Endothelial cell of umbilical vein (primary cell): ENCODE results near the gene HYLS1. TPM values are rescaled to one million over a fixed set of nuclear protein-coding genes. Genes with fewer than 3 reads are reported as not detected.

Source experiments
- Bru-seq: library from RNA; stranded (reverse); fragments of 400-500 nt; gene quantifications from one replicate; lab custom pipeline; 2021; lab: Mats Ljungman, UMichigan
- BruChase-seq, 2 experiments: library from RNA; stranded (reverse); fragments of 400-500 nt; gene quantifications; one replicate each; lab custom pipeline; 2021; lab: Mats Ljungman, UMichigan
- BruUV-seq: library from RNA; stranded (reverse); fragments of 400-500 nt; replicated peaks from 2 replicates; lab custom pipeline; 2021; lab: Mats Ljungman, UMichigan
- CTCF ChIA-PET: fragments of 300-600, 350-600 bp; sonication (Branson Sonifier 250); formaldehyde crosslinking; loops from one replicate; lab custom pipeline; 2021; ENCODE audit warnings: antibody characterized with exemption, inconsistent platforms; lab: Charles Lee
- POLR2A ChIA-PET: fragments of 300-600, 350-600 bp; sonication (Branson Sonifier 250); formaldehyde crosslinking; loops from one replicate; lab custom pipeline; 2021; ENCODE audit warnings: antibody characterized with exemption, inconsistent platforms; lab: Charles Lee
- DNase-seq: peaks from one replicate; pipeline ENCODE4 v3.0.0-alpha.2; 2011; ENCODE audit warnings: low read depth, low spot score
- FAIRE-seq: peaks from 2 replicates; lab custom pipeline; 2011; peaks lifted over from hg19 to GRCh38; lab: Jason Lieb, UNC
- H2AFZ ChIP-seq: 2 replicates; pipeline ENCODE4 v1.6.0; 2012; ENCODE audit warnings: low read depth, low read length, control low read depth, inconsistent platforms
- H3K27ac ChIP-seq: 2 replicates; pipeline ENCODE4 v1.5.1; 2011; ENCODE audit warnings: low read depth, mild to moderate bottlenecking, control low read depth, low read length, moderate library complexity; ENCODE audit not compliant: insufficient read depth
- H3K27me3 ChIP-seq, 2 experiments: 2 replicates each; pipeline versions ENCODE4 v1.6.0 to v1.6.1; 2011; ENCODE audit warnings: low read length in 2 of 2, mixed read lengths in 1 of 2; ENCODE audit not compliant: control insufficient read depth in 2 of 2, insufficient read depth in 2 of 2
- H3K36me3 ChIP-seq, 2 experiments: 2 replicates in 1 of 2; 3 replicates in 1 of 2; pipeline ENCODE4 v1.5.1; 2011; ENCODE audit warnings: low read length in 2 of 2, mild to moderate bottlenecking in 1 of 2, moderate library complexity in 1 of 2; ENCODE audit not compliant: control insufficient read depth in 2 of 2, insufficient read depth in 2 of 2; ENCODE audit errors: extremely low read depth in 1 of 2
- H3K4me1 ChIP-seq: 3 replicates; pipeline ENCODE4 v1.5.1; 2011; ENCODE audit warnings: mild to moderate bottlenecking, low read length; ENCODE audit not compliant: control insufficient read depth, insufficient read depth; ENCODE audit errors: extremely low read depth
- H3K4me2 ChIP-seq: 2 replicates; pipeline ENCODE4 v1.6.1; 2011; ENCODE audit warnings: low read length, control low read depth, mixed read lengths; ENCODE audit not compliant: insufficient read depth
- H3K4me3 ChIP-seq, 3 experiments: fragments of 200-600 bp in 1 of 3; sonication (generic), shearing (Covaris generic) in 1 of 3; replicated peaks in 1 of 3; 2 replicates each; pipeline ENCODE4 v1.5.1; 2011 to 2016; ENCODE audit warnings: control low read depth in 3 of 3, low read length in 3 of 3, mild to moderate bottlenecking in 2 of 3, inconsistent platforms in 1 of 3, low read depth in 1 of 3, moderate library complexity in 1 of 3; ENCODE audit not compliant: insufficient read depth in 1 of 3
- H3K79me2 ChIP-seq: 2 replicates; pipeline ENCODE4 v1.6.0; 2012; ENCODE audit warnings: low read length, inconsistent platforms; ENCODE audit not compliant: control insufficient read depth, insufficient read depth
- H3K9ac ChIP-seq: replicated peaks from 2 replicates; pipeline ENCODE3; 2011; ENCODE audit warnings: low read length, control low read depth; ENCODE audit not compliant: insufficient read depth; ENCODE audit errors: extremely low read depth
- H3K9me1 ChIP-seq: replicated peaks from 3 replicates; pipeline ENCODE4 v1.6.0; 2011; ENCODE audit warnings: mild to moderate bottlenecking, low read length; ENCODE audit not compliant: control insufficient read depth, insufficient read depth; ENCODE audit errors: extremely low read depth
- H3K9me3 ChIP-seq: replicated peaks from 2 replicates; pipeline ENCODE4 v1.5.1; 2012; ENCODE audit warnings: low read length, inconsistent platforms; ENCODE audit not compliant: control insufficient read depth, insufficient read depth
- H4K20me1 ChIP-seq: replicated peaks from 2 replicates; pipeline ENCODE3; 2011; ENCODE audit warnings: mild to moderate bottlenecking, low read length; ENCODE audit not compliant: control insufficient read depth, insufficient read depth; ENCODE audit errors: extremely low read depth
- CTCF ChIP-seq, 2 donors: IDR thresholded peaks; 1 replicate in 1 of 2; 2 replicates in 1 of 2; pipeline ENCODE4 v1.5.1; 2011; ENCODE audit warnings: low read length in 2 of 2, mild to moderate bottlenecking in 2 of 2, moderate library complexity in 2 of 2, control low read depth in 1 of 2, inconsistent platforms in 1 of 2, low read depth in 1 of 2; ENCODE audit not compliant: insufficient read depth in 1 of 2; ENCODE audit errors: extremely low read depth in 1 of 2
- FOS ChIP-seq: IDR thresholded peaks from 2 replicates; pipeline ENCODE4 v1.6.1; 2011; ENCODE audit warnings: mild to moderate bottlenecking, low read length, moderate library complexity, borderline replicate concordance; ENCODE audit not compliant: insufficient read depth
- GATA2 ChIP-seq: IDR thresholded peaks from 2 replicates; pipeline ENCODE4 v1.7.0; 2011; ENCODE audit warnings: low read depth, mild to moderate bottlenecking, moderate library complexity, mixed read lengths, low read length; ENCODE audit not compliant: insufficient read length, insufficient read depth
- MAX ChIP-seq: IDR thresholded peaks from 2 replicates; pipeline ENCODE4 v1.6.1; 2011; ENCODE audit not compliant: insufficient read depth, insufficient read length
- POLR2A ChIP-seq: IDR thresholded peaks from 2 replicates; pipeline ENCODE4 v1.6.1; 2012; ENCODE audit warnings: low read depth, mild to moderate bottlenecking, control low read depth, low read length
- POLR2AphosphoS5 ChIP-seq: IDR thresholded peaks from 2 replicates; pipeline ENCODE4 v1.6.1; 2012; ENCODE audit warnings: low read depth, mild to moderate bottlenecking, control low read depth, low read length, moderate library complexity; ENCODE audit not compliant: insufficient read depth
- dilution Hi-C: fragments of 300-500 bp; cut with MboI; formaldehyde crosslinking; loops from one replicate; pipeline ENCODE4 v1.15.0; 2019; ENCODE audit warnings: low sequenced_read_pairs; ENCODE audit not compliant: extremely low pct_ligation_motif_present
- intact Hi-C: fragments of 100-400 bp; cut with micrococcal nuclease; formaldehyde crosslinking; loops from one replicate; pipeline ENCODE4 v1.10.0; 2022
- long read RNA-seq: library from polyadenylated mRNA; stranded (forward); transcript quantifications from one replicate; pipeline ENCODE4 v2.0.0, GENCODE V29; 2021
- polyA minus RNA-seq, 3 experiments: library from RNA; depleted of rRNA, polyadenylated mRNA; stranded (reverse); fragments of >200 nt; gene quantifications; 1 replicate in 1 of 3; 2 replicates in 2 of 3; pipeline ENCODE4 v1.2.3, GENCODE V29; 2011
- polyA plus RNA-seq, 4 experiments: library from polyadenylated mRNA; depleted of rRNA in 3 of 4; stranded (reverse) in 3 of 4; unstranded in 1 of 4; fragments of >200 nt; gene quantifications; 2 replicates each; pipeline versions ENCODE4 v1.2.1 to v1.2.3, GENCODE V29; 2011 to 2012; ENCODE audit warnings: missing spikeins in 1 of 4
- total RNA-seq: library from RNA; stranded (reverse); gene quantifications from 2 replicates; pipeline ENCODE4 v1.2.3, GENCODE V29; 2021

Gene HYLS1
- total RNA-seq (9.4 and 12.6 TPM in 2 replicates), polyA plus RNA-seq (3.7 and 4.7 TPM in 2 replicates), polyA minus RNA-seq (5.4 and 6.2 TPM in 2 replicates), Bru-seq, nascent RNA (percentile 76 among the genes with signal in this experiment), BruChase-seq, experiment 1, labeled RNA remaining after a 6-hour chase (percentile 32 among the genes with signal in this experiment), BruChase-seq, experiment 2, labeled RNA remaining after a 2-hour chase (percentile 51 among the genes with signal in this experiment)
- 6.9 and 7.5 TPM in 2 replicates for polyA plus RNA-seq (2011; cell fraction: cytosol; rRNA removed)
- polyA plus RNA-seq (2011; cell fraction: nucleus; rRNA removed): 4.5 and 6.2 TPM in 2 replicates
- polyA plus RNA-seq (2012): 9.3 and 12.4 TPM in 2 replicates
- not detected for polyA minus RNA-seq (2011; cell fraction: cytosol; rRNA and poly(A)+ RNA removed)
- polyA minus RNA-seq (2011; cell fraction: nucleus; rRNA and poly(A)+ RNA removed): 3.4 and 4.9 TPM in 2 replicates
- long read RNA-seq, transcript HYLS1-202 (3 exons, 2,061 nt): major isoform, 17 of 43 reads
- long read RNA-seq, partial matches to known transcripts: 0 of 43 reads
- long read RNA-seq, other reads (novel, unspliced or antisense): 26 of 43 reads

- Histone ChIP-seq H4K20me1 (no peaks in the 10 kb centered on the region), H3K9ac (peak within 1 kb of the TSS; percentile 84), H3K27me3 (no peaks in the 10 kb centered on the region), H3K4me1 (peaks cover 30% of the 10 kb centered on the region), H3K9me3 (no peaks in the 10 kb centered on the region), H3K36me3 (peaks cover 0 to 2% of the 10 kb centered on the region in 2 experiments), H3K79me2 (peaks cover 38% of the 10 kb centered on the region), H2AFZ (peak within 1 kb of the TSS; percentile 68), H3K4me2 (peak within 1 kb of the TSS; percentile 72), H3K27ac (peak within 1 kb of the TSS; percentile 76), H3K4me3 (peak within 1 kb of the TSS; percentile 36 to 84 (median 73)), H3K9me1 (no peaks in the 10 kb centered on the region)
- dilution Hi-C loops: no loop called here
- ChIA-PET POLR2A (interaction anchor here (1.2 to 1.5 kb wide), 3 partner anchors 15 to 587 kb away, joined by 3 to 5 read pairs (median 3); partner anchors contain the start of gene PUS3), CTCF (interaction anchor here (0.5 to 2.1 kb wide), 12 partner anchors 9 to 262 kb away, joined by 3 to 18 read pairs (median 4); partner anchors contain the start of genes CHEK1 and PUS3)
- intact Hi-C loops: loop anchor here (1.0 to 2.0 kb wide), 3 partner anchors 16 to 319 kb away; partner anchors contain the start of genes CHEK1, EI24 and PUS3
- TSS peak; percentile 29 for BruUV-seq
- FAIRE-seq (peak; percentile 84), DNase-seq (peak; percentile 99)
- TF ChIP-seq CTCF (IDR thresholded peaks at IDR 0.05; ENCODE audit: extremely low read depth in 1 of 2, insufficient read depth in 1 of 2, low read depth in 1 of 2, low read length in 2 of 2): peak in 1 of 2 donors; percentile 22
- peak; percentile 82 for TF ChIP-seq MAX
- TF ChIP-seq POLR2AphosphoS5: peak; percentile 45
- TF ChIP-seq FOS: no peak
- TF ChIP-seq POLR2A: peak; percentile 91
- no peak for TF ChIP-seq GATA2
These were observed at the start of gene HYLS1 for GRCh38 chr11:125887373-125888324. HYLS1 (plus strand) TSS chr11:125887668; CDS start chr11:125899369, 11,701 bp downstream.
